HepG2 (cell line): Measurements from ENCODE around the gene TLK2.

ENCODE experiments used
- CAMTA2 ChIP-seq: sonication (generic); formaldehyde crosslinking; IDR thresholded peaks from 2 replicates; pipeline ENCODE4 v1.4.0; 2020; ENCODE audit warnings: mild to moderate bottlenecking, missing genetic modification reagents, borderline replicate concordance
- CHD4 ChIP-seq: fragments of 200-600 bp; sonication (generic); IDR thresholded peaks from 2 replicates; pipeline ENCODE4 v1.7.0; 2017; ENCODE audit warnings: mild to moderate bottlenecking, low read length, borderline replicate concordance
- CTCF ChIP-seq: sonication (generic); formaldehyde crosslinking; IDR thresholded peaks from 2 replicates; pipeline ENCODE4 v1.5.0; 2020; ENCODE audit warnings: mild to moderate bottlenecking, missing genetic modification reagents, moderate library complexity
- EP300 ChIP-seq, 3 experiments: sonication (generic) in 1 of 3; formaldehyde crosslinking in 1 of 3; IDR thresholded peaks; 2 replicates each; pipeline versions ENCODE4 v1.5.1 to v1.6.1; 2011 to 2020; ENCODE audit warnings: low read depth in 2 of 3, low read length in 2 of 3, borderline replicate concordance in 1 of 3, improper control_type of control experiment in 1 of 3, mild to moderate bottlenecking in 1 of 3, missing genetic modification reagents in 1 of 3, moderate library complexity in 1 of 3
- MAX ChIP-seq: IDR thresholded peaks from 2 replicates; pipeline ENCODE4 v1.6.1; 2012; ENCODE audit warnings: inconsistent platforms
- ZBTB8A ChIP-seq: sonication (generic); formaldehyde crosslinking; IDR thresholded peaks from 2 replicates; pipeline ENCODE4 v1.4.0; 2020; ENCODE audit warnings: mild to moderate bottlenecking, low read depth, missing genetic modification reagents, borderline replicate concordance
- ZNF558 ChIP-seq: sonication (generic); formaldehyde crosslinking; IDR thresholded peaks from 2 replicates; pipeline ENCODE4 v1.9.0; 2022; ENCODE audit warnings: mild to moderate bottlenecking, missing genetic modification reagents, borderline replicate concordance
- ZNF776 ChIP-seq: sonication (generic); formaldehyde crosslinking; IDR thresholded peaks from 2 replicates; pipeline ENCODE4 v1.4.0; 2020; ENCODE audit warnings: mild to moderate bottlenecking, missing genetic modification reagents
- ZSCAN25 ChIP-seq: sonication (generic); formaldehyde crosslinking; IDR thresholded peaks from 2 replicates; pipeline ENCODE4 v1.8.0; 2022; ENCODE audit warnings: mild to moderate bottlenecking, missing genetic modification reagents
- TF ChIP-seq, protein P1 (sequence below): sonication (generic); formaldehyde crosslinking; IDR thresholded peaks from 2 replicates; pipeline ENCODE4 v1.5.0; 2020; ENCODE audit warnings: missing genetic modification reagents

GRCh38 chr17:62597150-62597549, 118.5 kb downstream of the TLK2 start:
- TF ChIP-seq EP300 (IDR thresholded peaks at IDR 0.05; ENCODE audit: low read depth in 2 of 2, low read length in 2 of 2), result no peak
- no peak for TF ChIP-seq EP300 (CRISPR knock-in tag; IDR thresholded peaks at IDR 0.05; ENCODE audit: borderline replicate concordance)
- no peak for TF ChIP-seq ZNF776 (CRISPR knock-in tag)
- no peak for TF ChIP-seq CTCF
- TF ChIP-seq, protein P1, sequence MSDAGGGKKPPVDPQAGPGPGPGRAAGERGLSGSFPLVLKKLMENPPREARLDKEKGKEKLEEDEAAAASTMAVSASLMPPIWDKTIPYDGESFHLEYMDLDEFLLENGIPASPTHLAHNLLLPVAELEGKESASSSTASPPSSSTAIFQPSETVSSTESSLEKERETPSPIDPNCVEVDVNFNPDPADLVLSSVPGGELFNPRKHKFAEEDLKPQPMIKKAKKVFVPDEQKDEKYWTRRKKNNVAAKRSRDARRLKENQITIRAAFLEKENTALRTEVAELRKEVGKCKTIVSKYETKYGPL (CRISPR knock-in tag), result no peak
- TF ChIP-seq CAMTA2, result no peak
- TF ChIP-seq MAX, result no peak
- TF ChIP-seq CHD4, result no peak
- no peak for TF ChIP-seq ZBTB8A
- TF ChIP-seq ZNF558 (CRISPR knock-in tag), result no peak
- no peak for TF ChIP-seq ZSCAN25 (CRISPR knock-in tag)
